Stimulated activated CD8-positive, alpha-beta memory T cell treated with anti-CD3 and anti-CD28 coated beads, Interleukin-12 subunit alpha, Interleukin-12 subunit beta, amount 100 ng/mL, for 1 hour (primary cell): ENCODE data around the gene LYG1.
"Not testable (repeated sequence)": the region's sequence is repeated elsewhere in the genome, so short reads cannot be mapped to it uniquely, and the experiment has no call there.

ENCODE experiments used
- DNase-seq: peaks from one replicate; pipeline ENCODE4 v3.0.0-alpha.2; 2020; ENCODE audit warnings: low read depth

The LYG1 gene

DNA sequence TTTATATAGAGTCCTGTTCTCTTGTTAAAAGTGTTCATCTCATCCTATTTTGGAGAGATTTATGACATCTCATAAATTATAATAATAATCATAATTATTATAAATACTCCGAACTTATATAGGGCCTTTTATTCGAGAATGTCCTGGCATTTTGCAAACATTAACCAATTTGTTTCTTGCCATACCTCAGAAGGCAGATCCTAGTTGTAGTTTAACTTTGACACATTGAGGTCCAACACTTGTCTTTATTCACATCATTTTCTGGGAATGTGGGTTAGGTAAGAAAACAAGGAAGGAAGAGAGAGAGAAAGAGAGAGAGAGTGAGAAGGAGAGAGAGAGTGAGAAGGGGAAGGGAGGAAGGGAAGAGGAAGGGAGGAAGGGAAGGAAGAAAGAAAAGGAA is at the start of gene LYG1:
TSS of gene LYG1 (minus strand) at position 101 of the 400 bp plus-strand sequence. CDS start 5,527 bp downstream, outside the sequence.
- not testable (repeated sequence) for DNase-seq

DNA sequence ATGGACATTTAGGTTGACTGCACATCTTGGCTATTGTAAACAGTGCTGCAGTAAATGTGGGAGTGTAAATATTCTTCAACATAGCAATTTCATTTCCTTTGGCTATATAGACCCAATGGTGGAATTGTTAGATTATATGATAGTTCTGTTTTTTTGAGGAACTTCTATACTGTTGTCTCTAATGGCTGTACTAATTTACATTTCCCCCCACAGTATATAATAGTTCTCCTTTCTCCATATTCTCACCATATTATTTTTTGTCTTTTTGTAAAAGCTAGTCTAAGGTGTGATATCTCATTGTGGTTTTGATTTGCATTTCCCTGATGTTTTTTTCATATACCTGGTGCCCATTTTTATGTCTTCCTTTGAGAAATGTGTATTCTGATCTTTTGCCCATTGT is 49.2 kb upstream of the LYG1 start:
- DNase-seq, result no peak

DNA sequence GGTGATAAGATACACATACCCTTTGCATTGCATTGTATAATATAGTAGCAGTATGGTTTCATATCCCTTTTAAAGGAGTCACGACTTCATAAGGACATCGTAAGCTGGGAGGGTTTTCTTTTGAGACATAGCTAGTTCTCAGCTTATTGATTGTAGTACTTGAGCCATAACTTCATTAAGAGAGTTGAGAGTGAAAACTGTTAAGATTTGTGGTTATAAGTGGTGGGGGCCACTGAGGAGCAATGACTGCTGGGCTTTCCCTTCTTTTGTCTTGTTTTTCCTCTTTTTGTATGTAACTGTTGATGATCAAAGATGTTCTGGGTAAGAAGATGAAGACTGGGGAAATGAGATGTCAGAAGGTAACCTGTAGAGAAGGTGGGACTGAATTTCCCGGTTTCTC is 47.2 kb upstream of the LYG1 start:
- no peak for DNase-seq

DNA sequence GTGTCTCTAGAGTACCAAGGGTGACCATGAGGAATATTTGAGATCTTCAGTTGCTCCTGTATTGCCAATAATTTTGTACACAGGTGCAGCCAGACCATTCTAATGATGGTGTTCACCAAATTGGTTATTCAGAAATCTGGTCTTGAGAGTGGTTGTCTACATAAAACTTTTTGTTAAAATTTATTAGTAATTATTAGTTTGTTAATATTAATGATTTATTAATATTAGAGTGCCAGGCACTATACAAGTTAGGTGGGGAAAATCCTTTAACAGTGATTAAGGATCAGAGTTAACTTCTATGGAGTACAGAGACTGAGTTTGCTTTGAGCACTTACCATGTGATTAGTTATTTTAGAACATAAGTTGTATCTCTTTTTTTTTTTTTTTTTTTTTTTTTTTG is 45.2 kb upstream of the LYG1 start:
- DNase-seq, result no peak

- DNase-seq, result not testable (repeated sequence)
Observed at GRCh38 chr2:99345446-99345845, 44.4 kb upstream of the LYG1 start.

DNA sequence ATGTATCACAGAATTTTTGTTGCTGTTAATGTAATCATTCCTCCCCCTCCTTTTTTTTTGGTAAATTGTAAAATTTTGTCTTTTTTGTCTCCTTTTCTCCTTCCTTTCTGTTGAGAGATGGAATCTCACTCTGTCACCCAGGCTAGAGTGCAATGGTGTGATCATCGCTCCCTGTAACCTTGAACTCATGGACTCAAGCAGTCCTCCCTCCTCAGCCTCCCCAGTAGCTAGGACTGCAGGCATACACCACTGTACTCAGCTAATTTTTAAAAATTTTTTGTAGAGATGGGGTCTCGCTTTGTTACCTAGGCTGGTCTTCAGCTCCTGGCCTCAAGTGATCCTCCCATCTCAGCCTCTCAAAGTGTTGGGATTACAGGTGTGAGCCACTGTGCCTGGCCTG is 41.5 kb upstream of the LYG1 start:
- DNase-seq, result no peak

DNA sequence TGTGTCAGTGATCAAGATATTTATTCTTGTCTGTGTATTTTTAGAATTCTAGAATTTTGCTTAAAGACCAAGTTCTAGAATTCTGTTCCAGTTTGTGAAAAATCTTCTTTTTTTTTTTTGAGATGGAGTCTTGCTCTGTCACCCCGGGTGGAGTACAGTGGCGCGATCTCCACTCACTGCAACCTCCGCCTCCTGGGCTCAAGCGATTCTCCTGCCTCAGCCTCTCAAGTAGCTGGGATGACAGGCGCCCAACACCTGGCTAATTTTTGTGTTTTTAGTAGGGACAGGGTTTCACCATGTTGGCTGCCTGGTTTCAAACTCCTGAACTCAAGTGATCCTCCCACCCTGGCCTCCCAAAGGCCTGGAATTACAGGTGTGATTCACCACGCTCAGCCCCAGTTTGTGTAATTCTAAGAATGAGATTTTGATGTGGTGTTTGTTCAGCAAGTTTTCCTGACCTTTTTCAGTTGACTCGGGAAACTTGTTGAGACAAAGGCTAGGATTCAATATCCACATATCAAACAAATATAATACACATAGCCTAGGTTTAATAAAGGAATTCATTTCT is 39.8 kb upstream of the LYG1 start:
- no peak for DNase-seq

DNA sequence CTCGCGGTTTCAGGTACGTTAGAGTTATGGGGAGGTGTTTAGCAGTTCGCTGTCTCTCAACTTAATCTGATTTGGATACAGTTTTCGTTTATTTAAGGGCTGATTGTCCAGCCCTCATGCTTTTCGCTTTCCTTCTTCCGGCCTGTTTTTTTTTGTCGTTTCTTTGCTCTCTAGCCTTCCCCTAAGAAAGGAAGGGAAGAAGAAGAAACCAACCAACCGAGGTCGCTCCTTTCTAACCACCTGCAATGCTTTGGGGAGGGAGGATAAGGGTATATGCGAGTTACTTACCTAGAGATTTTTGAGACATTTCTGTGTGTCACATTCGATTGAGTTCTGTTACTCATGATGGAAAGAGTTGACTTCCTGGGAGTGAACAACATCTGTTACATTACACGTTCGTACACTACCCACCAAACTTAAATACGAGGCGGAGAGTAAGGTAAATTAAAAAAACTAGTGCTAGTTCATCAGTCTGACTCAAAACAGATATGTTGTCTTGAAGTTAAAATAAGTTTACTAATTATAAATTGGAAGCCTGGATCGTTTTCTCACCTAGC is 37.1 kb upstream of the LYG1 start:
- DNase-seq, result no peak

GRCh38 chr2:99337113-99338028 is 36.4 kb upstream of the LYG1 start, which contains the start of gene EIF5B:
Gene EIF5B, plus strand, starts transcription at chr2:99337389. Its CDS starts 166 bp downstream, at chr2:99337555.
- peak; percentile 90 for DNase-seq

DNA sequence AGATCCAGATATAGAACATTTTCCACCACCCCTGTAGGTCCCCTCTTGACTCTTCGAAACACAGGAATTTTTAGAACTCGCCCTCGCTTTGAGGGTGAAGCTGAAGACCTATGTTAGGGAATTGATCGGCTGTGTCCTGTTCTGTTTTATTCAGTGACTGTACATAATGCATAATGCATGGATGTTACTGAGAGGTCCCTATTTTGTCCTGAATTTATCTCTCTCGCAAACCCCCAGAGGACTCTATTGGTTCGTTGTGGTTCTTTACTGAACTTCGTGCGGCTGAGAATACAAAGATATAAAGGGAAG is 35.8 kb upstream of the LYG1 start:
- DNase-seq, result no peak

DNA sequence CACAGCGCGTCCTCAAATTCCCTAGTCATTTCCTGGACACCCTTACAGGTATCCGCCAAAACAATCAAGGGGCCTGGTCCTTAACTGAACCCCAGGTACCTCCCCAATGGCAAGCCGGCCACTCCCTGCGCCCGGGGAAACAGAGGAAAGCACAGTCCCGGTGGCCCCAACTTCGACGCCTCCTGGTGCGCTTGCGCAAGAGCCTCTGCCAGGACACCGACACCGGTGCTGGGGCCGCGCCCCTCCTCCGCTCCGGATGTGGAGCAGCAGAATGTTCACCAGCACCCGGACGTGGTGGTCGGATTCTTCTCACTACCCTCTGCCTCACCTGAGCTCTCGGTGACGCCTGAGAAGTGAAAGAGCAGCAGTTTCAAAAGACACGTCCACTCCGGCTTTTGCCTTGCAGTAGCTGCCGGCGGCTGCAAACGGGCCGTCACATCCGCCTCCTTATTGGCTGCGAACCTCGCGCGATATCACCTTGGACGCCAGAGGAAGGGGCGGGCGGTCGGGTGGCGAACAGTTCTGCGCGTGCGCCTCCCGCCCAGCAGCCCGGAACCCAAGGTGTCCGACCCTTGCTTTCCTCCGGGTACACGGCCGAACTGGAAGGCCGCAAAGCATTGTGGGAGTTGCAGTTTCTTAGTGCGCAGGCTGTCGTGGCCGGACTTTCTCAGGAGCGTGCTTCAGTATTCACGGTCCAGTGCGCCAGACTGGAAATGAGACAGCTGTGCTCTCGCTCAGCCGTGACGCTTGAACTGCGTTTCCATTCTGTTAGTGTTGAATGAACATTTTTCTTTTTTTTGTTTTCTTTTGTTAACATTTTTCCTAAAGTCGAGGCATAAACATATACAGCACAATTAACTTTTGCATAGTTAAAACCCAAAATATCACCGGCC is 35.2 kb upstream of the LYG1 start, which contains the start of gene TXNDC9:
TSS of gene TXNDC9 (minus strand) at position 423 of the 893 bp plus-strand sequence. CDS start 3,123 bp downstream, outside the sequence.
- peak; percentile 95 for DNase-seq

- no peak for DNase-seq
Observed at GRCh38 chr2:99325384-99325783, 24.4 kb upstream of the LYG1 start.

- not testable (repeated sequence) for DNase-seq
Observed at GRCh38 chr2:99317873-99318200, 16.8 kb upstream of the LYG1 start.

- DNase-seq, result no peak
Observed at GRCh38 chr2:99317161-99317872, 16.3 kb upstream of the LYG1 start.

DNA sequence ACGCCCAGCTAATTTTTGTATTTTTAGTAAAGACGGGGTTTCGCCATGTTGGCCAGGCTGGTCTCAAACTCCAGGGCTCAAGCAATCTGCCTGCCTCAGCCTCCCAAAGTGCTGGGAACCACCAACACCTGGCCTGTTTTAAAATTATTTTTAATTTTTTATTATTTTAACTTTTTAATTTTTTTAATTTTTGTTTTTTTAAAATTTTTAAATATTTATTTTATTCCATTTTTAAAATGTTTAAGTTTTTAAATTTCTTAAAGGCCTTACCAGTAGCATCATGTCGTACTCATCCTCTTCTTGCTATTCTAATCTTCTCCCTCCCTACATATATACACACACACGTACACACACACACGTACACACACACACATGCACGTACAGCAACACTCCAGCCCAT is 1.4 kb downstream of the LYG1 start:
- no peak for DNase-seq

GRCh38 chr2:99297994-99298393 is 3.0 kb downstream of the LYG1 start:
- no peak for DNase-seq

- DNase-seq, result no peak
Observed at GRCh38 chr2:99285526-99285925, 15.5 kb downstream of the LYG1 start.

DNA sequence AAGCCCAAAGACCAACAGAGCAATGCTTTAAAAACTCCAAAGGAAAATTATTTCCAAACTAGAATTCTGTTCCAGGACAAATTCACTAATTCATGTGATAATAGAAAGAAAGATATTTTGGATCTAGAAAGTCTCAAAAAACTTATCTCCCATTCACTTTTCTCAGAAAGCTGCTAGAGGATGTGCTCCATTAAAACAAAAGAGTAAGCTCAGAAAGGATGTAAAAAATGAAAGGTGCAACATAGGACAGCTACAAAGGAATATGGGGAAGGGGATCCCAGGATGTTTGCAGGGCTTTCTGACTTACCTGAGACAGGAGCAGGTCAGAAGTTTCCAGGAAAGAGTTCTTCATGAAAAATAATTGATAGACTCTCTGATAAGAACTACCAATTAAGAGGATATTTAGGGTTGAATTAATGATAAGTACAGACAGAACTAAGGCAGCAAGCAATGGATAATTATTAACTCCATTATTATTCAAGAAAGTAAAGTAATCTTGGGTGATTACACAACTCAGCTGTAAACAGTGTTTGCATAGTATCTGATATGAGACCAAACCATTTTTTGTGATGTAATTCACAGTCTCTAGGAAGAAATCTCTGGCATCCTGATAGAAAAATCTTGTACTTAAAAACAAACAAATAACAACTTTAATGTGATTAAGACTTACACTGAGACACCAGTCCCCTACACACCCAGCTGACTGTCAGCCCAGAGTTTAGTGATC is 20.9 kb downstream of the LYG1 start:
- DNase-seq, result no peak

GRCh38 chr2:99278793-99279291 is 22.2 kb downstream of the LYG1 start:
- DNase-seq, result no peak

- not testable (repeated sequence) for DNase-seq
Observed at GRCh38 chr2:99278195-99278765, 22.7 kb downstream of the LYG1 start.
